ENCODE measurements around the gene XAGE3.

Gene XAGE3

GRCh38 chrX:52839137-52839536 is 28.7 kb downstream of the XAGE3 start:
- DNase-seq (ENCODE audit: low read depth): no peak

DNA sequence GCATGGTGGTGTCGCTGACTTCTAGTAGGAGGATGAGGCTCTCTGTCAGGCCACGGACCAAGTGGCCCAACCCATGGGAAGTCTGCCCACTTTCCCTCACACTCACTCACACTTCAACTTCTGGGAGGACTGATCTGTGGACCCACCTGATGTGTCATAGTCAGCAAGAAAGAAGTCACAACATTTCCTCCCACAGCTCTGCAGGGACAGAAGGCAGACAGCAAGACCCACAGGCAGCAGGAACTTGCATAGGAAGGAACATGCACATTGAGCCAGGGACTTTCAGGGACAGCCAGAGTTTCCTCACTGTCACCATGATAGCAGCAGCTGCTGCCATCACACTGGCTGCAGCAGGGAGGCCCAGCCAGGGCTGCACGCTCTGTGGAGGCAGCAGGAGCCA is 37.3 kb downstream of the XAGE3 start:
- no peak for DNase-seq (ENCODE audit: low read depth)

DNA sequence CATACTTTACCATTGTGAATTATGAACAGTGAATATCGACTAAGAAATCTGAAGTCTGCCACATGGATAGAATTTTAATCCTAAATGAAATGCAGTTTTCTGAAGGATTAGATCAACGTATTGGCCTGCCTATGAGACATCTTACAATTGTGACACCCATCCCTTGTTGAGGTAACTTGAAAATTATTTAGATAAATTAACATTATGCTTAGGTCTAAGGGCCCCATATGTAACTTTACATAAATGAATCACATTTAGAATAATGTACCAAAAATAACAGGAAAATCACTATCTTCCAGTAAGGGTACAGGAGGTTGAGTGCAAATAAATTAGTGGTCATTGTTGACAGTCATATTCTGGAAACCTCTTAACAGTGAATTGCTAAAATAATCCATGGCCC is 43.3 kb downstream of the XAGE3 start:
- DNase-seq (ENCODE audit: low read depth): no peak

DNA sequence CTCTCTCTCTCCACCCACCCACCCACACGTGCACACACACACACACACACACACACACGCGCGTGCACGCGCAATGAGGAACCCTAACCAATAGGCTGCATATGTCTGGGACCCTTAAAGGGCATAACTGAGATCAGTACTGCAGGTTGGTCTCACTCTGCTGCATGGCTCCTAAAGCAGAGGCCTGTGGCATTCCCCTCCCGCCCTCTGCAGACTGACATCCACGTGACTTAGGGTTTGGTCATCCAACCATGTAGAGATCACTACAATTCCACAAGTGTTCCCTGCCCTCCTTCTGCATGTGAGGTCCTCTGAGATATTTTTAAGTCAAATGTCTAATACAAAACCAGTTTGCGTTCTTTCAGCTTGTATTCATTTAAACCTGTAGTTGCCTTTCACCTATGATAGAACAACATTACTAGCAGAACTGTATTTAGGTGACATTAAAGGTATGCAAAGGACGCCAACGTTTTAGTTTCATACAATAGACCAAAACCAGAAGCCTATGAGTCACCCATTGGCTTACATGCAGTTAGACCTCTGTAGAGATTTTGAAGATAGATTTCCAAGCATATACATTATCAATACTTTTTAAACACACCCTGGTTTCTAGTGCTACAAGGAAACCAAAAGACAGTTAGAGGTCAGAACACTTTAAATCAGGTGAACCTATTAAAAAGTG is 46.7 kb downstream of the XAGE3 start:
- no peak for DNase-seq (ENCODE audit: low read depth)

DNA sequence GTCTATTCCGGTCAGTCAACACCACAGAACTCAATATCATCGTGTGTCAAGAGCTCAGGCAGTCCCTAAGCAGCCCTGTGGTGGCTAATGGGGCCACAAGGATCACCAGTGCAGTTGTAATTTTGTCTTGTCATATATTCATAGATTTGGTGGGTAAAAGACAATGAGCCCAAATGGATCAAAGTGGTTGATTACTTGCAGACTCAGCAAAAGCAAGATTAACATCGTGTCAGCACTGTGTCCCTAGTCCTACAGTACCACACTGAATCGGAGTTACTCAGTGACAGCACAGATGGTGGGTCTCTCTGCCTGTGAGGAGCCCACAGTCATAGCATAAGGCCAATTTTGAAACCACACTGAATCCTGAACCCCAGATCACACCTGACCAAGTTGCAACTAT is 48.1 kb downstream of the XAGE3 start:
- no peak for DNase-seq (ENCODE audit: low read depth)

All from GM04504 (cell line).